HL-60 (cell line): ENCODE data around the gene HOXB3.

Source experiments
- DNase-seq, 2 experiments: peaks; one replicate each; pipeline ENCODE4 v3.0.0-alpha.2; 2010 to 2020; ENCODE audit warnings: low read depth in 1 of 2, low spot score in 1 of 2
- H3K27ac ChIP-seq: fragments of 250-450 bp; sonication (Bioruptor Pico); replicated peaks from 2 replicates; pipeline ENCODE4 v1.5.1; 2020; ENCODE audit warnings: mild to moderate bottlenecking, moderate library complexity
- H3K27me3 ChIP-seq: fragments of 250-450 bp; sonication (Bioruptor Pico); 2 replicates; pipeline ENCODE4 v1.5.1; 2021; ENCODE audit warnings: mild to moderate bottlenecking, moderate library complexity; ENCODE audit not compliant: insufficient read depth, poor library complexity, severe bottlenecking
- H3K4me3 ChIP-seq: replicated peaks from 2 replicates; pipeline ENCODE4 v1.5.1; 2011; ENCODE audit warnings: mild to moderate bottlenecking, control low read depth, low read length; ENCODE audit not compliant: insufficient read depth
- CTCF ChIP-seq: IDR thresholded peaks from one replicate; pipeline ENCODE4 v1.5.1; 2011; ENCODE audit warnings: low read length, control low read depth, inconsistent platforms; ENCODE audit not compliant: insufficient read depth
- GABPA ChIP-seq: IDR thresholded peaks from 2 replicates; pipeline ENCODE4 v1.6.1; 2012; ENCODE audit warnings: low read depth
- POLR2AphosphoS5 ChIP-seq: IDR thresholded peaks from 2 replicates; pipeline ENCODE4 v1.6.1; 2012; ENCODE audit warnings: low read depth
- REST ChIP-seq: IDR thresholded peaks from 2 replicates; pipeline ENCODE4 v1.6.1; 2012; ENCODE audit warnings: low read depth; ENCODE audit not compliant: insufficient replicate concordance
- SPI1 ChIP-seq: IDR thresholded peaks from 2 replicates; pipeline ENCODE4 v1.6.1; 2012; ENCODE audit warnings: low read depth, mild to moderate bottlenecking, borderline replicate concordance

The HOXB3 gene

GRCh38 chr17:48593126-48593829 lies 3.2 kb upstream of the HOXB3 start, which contains the start of gene HOXB5:
TSS of gene HOXB5 (minus strand) at chr17:48593779. CDS start at chr17:48593682, 97 bp downstream.
- Histone ChIP-seq H3K27me3 (peaks cover 75% of the 10 kb centered on the region), H3K27ac (no peak within 1 kb of the TSS), H3K4me3 (no peak within 1 kb of the TSS)
- no peak for DNase-seq
- TF ChIP-seq POLR2AphosphoS5 (no peak), CTCF (no peak), SPI1 (no peak), GABPA (no peak), REST (no peak)

GRCh38 chr17:48592577-48592976 lies 2.5 kb upstream of the HOXB3 start:
- no peak overlapping the region for H3K27ac ChIP-seq
- DNase-seq: no peak
- no peak overlapping the region for H3K4me3 ChIP-seq
- TF ChIP-seq CTCF: no peak
- TF ChIP-seq POLR2AphosphoS5: no peak
- TF ChIP-seq REST: no peak
- no peak for TF ChIP-seq SPI1
- no peak for TF ChIP-seq GABPA
- H3K27me3 ChIP-seq: peaks cover 75% of the 10 kb centered on the region

DNA sequence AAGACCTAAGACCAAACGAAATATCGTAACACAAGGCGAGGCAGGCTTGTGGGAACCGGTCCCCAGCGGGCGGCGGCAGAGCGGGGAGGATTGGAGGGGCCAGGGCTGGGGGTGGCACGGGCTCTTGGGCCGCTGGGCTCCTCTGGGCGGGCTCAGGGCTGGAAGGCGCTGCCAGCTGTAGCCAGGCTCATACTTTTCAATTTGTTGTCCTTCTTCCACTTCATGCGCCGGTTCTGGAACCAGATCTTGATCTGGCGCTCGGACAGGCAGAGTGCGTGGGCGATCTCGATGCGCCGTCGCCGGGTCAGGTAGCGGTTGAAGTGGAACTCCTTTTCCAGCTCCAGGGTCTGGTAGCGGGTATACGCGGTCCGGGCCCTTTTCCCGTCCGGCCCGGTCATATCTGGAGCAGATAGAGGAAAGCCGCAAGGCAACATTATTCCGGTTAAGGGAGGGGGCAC lies 2.0 kb upstream of the HOXB3 start:
- no peak overlapping the region for H3K27ac ChIP-seq
- no peak overlapping the region for H3K4me3 ChIP-seq
- H3K27me3 ChIP-seq: peaks cover 75% of the 10 kb centered on the region
- TF ChIP-seq SPI1 (no peak), POLR2AphosphoS5 (no peak), REST (no peak), GABPA (no peak), CTCF (no peak)
- DNase-seq: no peak
